SW 1271 (cell line): Measurements from ENCODE around the gene CROT.

ENCODE experiments used
- DNase-seq, 2 experiments: peaks; one replicate each; lab custom pipeline; 2025; lab: John Stamatoyannopoulos, UW

The CROT gene

GRCh38 chr7:87341441-87341840 is 4.0 kb upstream of the CROT start:
- DNase-seq, result no peak

GRCh38 chr7:87342231-87342630 is 3.2 kb upstream of the CROT start:
- DNase-seq, result no peak

GRCh38 chr7:87344446-87344845 is 1.0 kb upstream of the CROT start:
- no peak for DNase-seq

GRCh38 chr7:87345962-87346371 is 503 bp downstream of the CROT start:
- no peak for DNase-seq

- no peak for DNase-seq
Observed at GRCh38 chr7:87347207-87347606, 1.7 kb downstream of the CROT start.

- DNase-seq, result no peak
Observed at GRCh38 chr7:87347664-87348063, 2.2 kb downstream of the CROT start.

- DNase-seq, result peak in 1 of 2 experiments; percentile 2
Observed at GRCh38 chr7:87354749-87355148, 9.3 kb downstream of the CROT start.

- no peak for DNase-seq
Observed at GRCh38 chr7:87356448-87356847, 11.0 kb downstream of the CROT start.

- DNase-seq, result no peak
Observed at GRCh38 chr7:87359366-87359765, 13.9 kb downstream of the CROT start.

GRCh38 chr7:87361320-87361719 is 15.9 kb downstream of the CROT start:
- no peak for DNase-seq

GRCh38 chr7:87363342-87363741 is 17.9 kb downstream of the CROT start:
- DNase-seq, result no peak

- no peak for DNase-seq
Observed at GRCh38 chr7:87364246-87364645, 18.8 kb downstream of the CROT start.

- DNase-seq, result no peak
Observed at GRCh38 chr7:87369216-87369615, 23.8 kb downstream of the CROT start.

- DNase-seq, result no peak
Observed at GRCh38 chr7:87370660-87371180, 25.3 kb downstream of the CROT start.

- no peak for DNase-seq
Observed at GRCh38 chr7:87375662-87376435, 30.4 kb downstream of the CROT start.

- DNase-seq, result no peak
Observed at GRCh38 chr7:87380905-87381304, 35.4 kb downstream of the CROT start.

- no peak for DNase-seq
Observed at GRCh38 chr7:87391020-87391701, 45.7 kb downstream of the CROT start.

GRCh38 chr7:87395442-87396020 is 50.1 kb downstream of the CROT start:
- no peak for DNase-seq

GRCh38 chr7:87398446-87398845 is 53.0 kb downstream of the CROT start:
- DNase-seq, result no peak

- DNase-seq, result no peak
Observed at GRCh38 chr7:87404674-87405073, 59.2 kb downstream of the CROT start.

GRCh38 chr7:87411186-87411585 is 65.7 kb downstream of the CROT start:
- DNase-seq, result no peak

GRCh38 chr7:87413029-87413428 is 67.6 kb downstream of the CROT start:
- DNase-seq, result no peak
